Spleen (tissue), 7 donors: ENCODE measurements around the gene GNG4.

Experiments used
- POLR2AphosphoS5 ChIP-seq, 3 donors: sonication (generic); formaldehyde crosslinking; IDR thresholded peaks; one replicate each; pipeline ENCODE4 v1.5.1; 2017; ENCODE audit warnings: antibody characterized with exemption in 3 of 3
- TF ChIP-seq, protein P1 (sequence below), 11 experiments: fragments of 200-600 bp in 7 of 11; fragments of 450-650 bp in 4 of 11; sonication (generic) in 4 of 11; IDR thresholded peaks in 8 of 11; conservative IDR thresholded peaks in 3 of 11; 1 replicate in 7 of 11; 2 replicates in 4 of 11; pipeline versions ENCODE4 v1.4.0 to v1.8.0; 2016 to 2021; ENCODE audit warnings: antibody characterized with exemption in 11 of 11, inconsistent platforms in 4 of 11, mild to moderate bottlenecking in 1 of 11
- donor health status: DM: no; HTN: no; CAD: no; lungs with moderate emphysema.
- donor health status: DM: no; HTN: no; CAD: no.
- donor health status: DM: no; HTN: no; CAD: no.

DNA sequence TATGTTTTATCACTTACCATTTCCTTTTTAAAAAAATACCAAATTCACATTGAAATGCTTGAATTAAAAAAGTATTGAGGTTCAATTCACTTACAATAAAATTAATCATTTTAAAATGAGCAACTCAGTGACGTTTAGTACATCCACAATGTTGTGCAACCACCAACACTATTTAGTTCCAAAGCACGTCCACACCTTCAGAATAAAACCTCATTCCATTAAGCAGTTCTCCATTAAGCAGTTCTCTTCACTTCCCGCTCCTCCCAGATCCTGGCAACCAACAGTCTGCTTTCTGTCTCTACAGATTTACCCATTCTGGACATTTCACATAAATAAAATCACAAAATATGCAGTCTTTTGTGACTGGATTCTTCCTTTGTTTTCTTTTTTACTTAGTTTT is 41.3 kb downstream of the GNG4 start:
- TF ChIP-seq, protein P1, sequence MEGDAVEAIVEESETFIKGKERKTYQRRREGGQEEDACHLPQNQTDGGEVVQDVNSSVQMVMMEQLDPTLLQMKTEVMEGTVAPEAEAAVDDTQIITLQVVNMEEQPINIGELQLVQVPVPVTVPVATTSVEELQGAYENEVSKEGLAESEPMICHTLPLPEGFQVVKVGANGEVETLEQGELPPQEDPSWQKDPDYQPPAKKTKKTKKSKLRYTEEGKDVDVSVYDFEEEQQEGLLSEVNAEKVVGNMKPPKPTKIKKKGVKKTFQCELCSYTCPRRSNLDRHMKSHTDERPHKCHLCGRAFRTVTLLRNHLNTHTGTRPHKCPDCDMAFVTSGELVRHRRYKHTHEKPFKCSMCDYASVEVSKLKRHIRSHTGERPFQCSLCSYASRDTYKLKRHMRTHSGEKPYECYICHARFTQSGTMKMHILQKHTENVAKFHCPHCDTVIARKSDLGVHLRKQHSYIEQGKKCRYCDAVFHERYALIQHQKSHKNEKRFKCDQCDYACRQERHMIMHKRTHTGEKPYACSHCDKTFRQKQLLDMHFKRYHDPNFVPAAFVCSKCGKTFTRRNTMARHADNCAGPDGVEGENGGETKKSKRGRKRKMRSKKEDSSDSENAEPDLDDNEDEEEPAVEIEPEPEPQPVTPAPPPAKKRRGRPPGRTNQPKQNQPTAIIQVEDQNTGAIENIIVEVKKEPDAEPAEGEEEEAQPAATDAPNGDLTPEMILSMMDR (IDR thresholded peaks at IDR 0.05 in 8 of 11, conservative IDR thresholded peaks at IDR 0.05 in 3 of 11), result no peak
- TF ChIP-seq POLR2AphosphoS5 (IDR thresholded peaks at IDR 0.05), result no peak
